Measurements from ENCODE around the gene UBAC1.

GRCh38 chr9:135887021-135887507 is 74.1 kb downstream of the UBAC1 start:
- no peak for TF ChIP-seq CTCF (IDR thresholded peaks at IDR 0.05)
- TF ChIP-seq POLR2A (IDR thresholded peaks at IDR 0.05), result no peak
